ENCODE data around the gene PRUNE2.

PRUNE2 gene

DNA sequence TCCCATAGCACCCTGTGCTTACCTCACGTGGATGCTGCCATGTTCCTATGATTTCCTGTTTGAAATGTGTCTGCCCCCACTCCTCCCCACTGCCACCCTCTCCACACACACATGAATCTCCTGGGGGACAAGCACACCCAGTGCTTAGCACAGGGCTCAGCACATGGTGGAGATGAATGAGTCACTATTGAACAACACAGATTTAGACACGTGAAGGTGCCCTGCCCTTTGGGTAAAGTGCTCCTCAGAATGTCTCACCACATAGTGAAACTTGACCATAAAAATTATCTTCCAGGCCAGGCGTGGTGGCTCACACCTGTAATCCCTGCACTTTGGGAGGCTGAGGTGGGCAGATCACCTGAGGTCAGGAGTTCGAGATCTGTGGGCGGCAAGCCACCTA lies 240.5 kb downstream of the PRUNE2 start:
- Histone ChIP-seq H3K4me3 (ENCODE audit: low read depth in 1 of 2, low read length in 1 of 2) (no peak overlapping the region), H3K4me1 (ENCODE audit: control insufficient read depth in 1 of 2, insufficient read depth in 1 of 2, low read depth in 1 of 2, low read length in 1 of 2) (peaks cover 37 to 43% of the 10 kb centered on the region in 2 experiments), H3K27ac (no peak overlapping the region), H3K27me3 (no peaks in the 10 kb centered on the region), H3K36me3 (no peaks in the 10 kb centered on the region), H3K9me3 (no peaks in the 10 kb centered on the region)
- no peak for TF ChIP-seq CTCF (IDR thresholded peaks at IDR 0.05)

DNA sequence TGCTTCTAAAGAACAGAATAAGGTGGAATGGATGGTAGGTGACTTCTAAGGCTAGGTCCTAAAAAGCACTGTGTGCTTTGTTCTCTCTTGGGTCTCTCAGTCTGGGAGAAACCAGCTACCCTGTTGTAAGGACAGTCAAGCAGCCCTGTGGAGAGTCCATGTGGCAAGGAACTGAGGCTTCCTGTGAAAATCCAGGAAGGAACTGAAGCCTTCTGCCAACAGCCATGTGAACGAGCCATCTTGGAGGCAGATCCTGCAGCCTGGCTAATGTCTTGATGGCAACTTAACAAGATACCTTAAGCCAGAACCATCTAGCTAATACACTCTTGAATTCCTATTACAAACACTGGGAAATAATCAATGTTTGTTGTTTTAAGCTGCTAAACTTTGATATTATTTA lies 241.8 kb downstream of the PRUNE2 start:
- Histone ChIP-seq H3K4me1 (ENCODE audit: control insufficient read depth in 1 of 2, insufficient read depth in 1 of 2, low read depth in 1 of 2, low read length in 1 of 2) (peaks cover 38 to 44% of the 10 kb centered on the region in 2 experiments), H3K36me3 (no peaks in the 10 kb centered on the region), H3K4me3 (ENCODE audit: low read depth in 1 of 2, low read length in 1 of 2) (no peak overlapping the region), H3K27ac (peak overlapping the region; percentile 72), H3K27me3 (no peaks in the 10 kb centered on the region), H3K9me3 (no peaks in the 10 kb centered on the region)
- no peak for TF ChIP-seq CTCF (IDR thresholded peaks at IDR 0.05)

GRCh38 chr9:76662476-76663281 lies 243.2 kb downstream of the PRUNE2 start:
- Histone ChIP-seq H3K4me1 (ENCODE audit: control insufficient read depth in 1 of 2, insufficient read depth in 1 of 2, low read depth in 1 of 2, low read length in 1 of 2) (peaks cover 47 to 58% of the 10 kb centered on the region in 2 experiments), H3K4me3 (ENCODE audit: low read depth in 1 of 2, low read length in 1 of 2) (peak overlapping the region in 1 of 2 experiments; percentile 30), H3K27ac (peak overlapping the region; percentile 72), H3K27me3 (no peaks in the 10 kb centered on the region), H3K36me3 (no peaks in the 10 kb centered on the region), H3K9me3 (no peaks in the 10 kb centered on the region)
- TF ChIP-seq CTCF (IDR thresholded peaks at IDR 0.05): no peak

DNA sequence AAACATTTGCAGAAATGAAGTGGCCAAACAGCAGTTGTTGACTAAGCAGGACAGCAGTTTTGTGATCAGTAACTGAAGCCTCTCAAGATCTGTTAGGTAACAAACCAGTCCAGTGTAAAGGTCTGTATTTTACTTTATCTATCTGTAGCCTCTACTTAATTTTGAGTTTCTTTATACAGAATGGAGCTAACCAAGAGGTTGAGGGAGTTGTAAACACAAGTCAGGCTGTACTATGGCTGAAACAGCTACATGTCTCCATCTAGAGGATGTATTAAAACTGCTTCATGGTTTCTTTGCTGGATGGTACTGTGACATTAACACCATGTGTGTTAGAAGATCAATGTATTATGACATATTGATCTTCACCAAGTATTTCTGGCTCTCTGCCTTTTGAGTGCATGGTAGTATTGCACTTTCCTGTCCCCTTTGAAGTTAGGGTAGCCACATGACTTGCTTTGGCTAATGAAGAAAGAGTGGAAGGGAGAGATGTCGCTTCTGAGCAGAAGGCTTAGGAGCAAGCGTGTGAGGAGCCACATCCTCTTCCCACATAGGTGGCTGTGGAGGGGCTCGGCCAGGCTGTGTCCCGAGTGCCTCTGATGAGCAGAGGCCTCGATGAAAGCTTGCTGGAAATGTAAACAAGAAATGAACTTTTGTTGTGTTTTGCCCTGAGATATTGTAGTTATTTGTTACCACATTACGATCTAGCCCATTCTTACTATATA lies 247.2 kb downstream of the PRUNE2 start:
- no peaks in the 10 kb centered on the region for H3K27me3 ChIP-seq
- peak overlapping the region; percentile 57 for H3K27ac ChIP-seq
- H3K9me3 ChIP-seq: no peaks in the 10 kb centered on the region
- TF ChIP-seq CTCF (IDR thresholded peaks at IDR 0.05): peak; percentile 42
- H3K4me3 ChIP-seq (ENCODE audit: low read depth in 1 of 2, low read length in 1 of 2): no peak overlapping the region
- no peaks in the 10 kb centered on the region for H3K36me3 ChIP-seq
- peaks cover 52 to 66% of the 10 kb centered on the region in 2 experiments for H3K4me1 ChIP-seq (ENCODE audit: control insufficient read depth in 1 of 2, insufficient read depth in 1 of 2, low read depth in 1 of 2, low read length in 1 of 2)

DNA sequence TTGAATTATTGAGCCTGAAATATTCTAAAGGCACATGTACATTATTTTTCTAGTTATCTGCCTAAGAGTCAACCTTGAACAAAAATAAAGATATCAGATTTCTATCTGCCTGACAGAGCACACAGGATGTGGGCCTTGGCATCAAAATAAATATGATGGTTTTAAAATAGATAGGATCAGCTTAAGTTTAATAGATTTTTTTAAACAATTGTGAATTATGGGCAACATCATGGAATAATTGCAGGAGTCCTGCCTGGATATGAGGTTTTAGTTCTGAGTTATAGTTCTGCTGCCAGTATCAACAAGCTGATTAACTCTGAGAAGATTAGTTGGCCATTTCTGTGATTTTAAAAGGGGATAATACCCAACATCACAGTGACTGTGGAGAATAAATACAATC lies 248.6 kb downstream of the PRUNE2 start:
- Histone ChIP-seq H3K4me1 (ENCODE audit: control insufficient read depth in 1 of 2, insufficient read depth in 1 of 2, low read depth in 1 of 2, low read length in 1 of 2) (peaks cover 52 to 66% of the 10 kb centered on the region in 2 experiments), H3K27me3 (no peaks in the 10 kb centered on the region), H3K36me3 (no peaks in the 10 kb centered on the region), H3K9me3 (no peaks in the 10 kb centered on the region), H3K4me3 (ENCODE audit: low read depth in 1 of 2, low read length in 1 of 2) (no peak overlapping the region), H3K27ac (no peak overlapping the region)
- TF ChIP-seq CTCF (IDR thresholded peaks at IDR 0.05): no peak
